Prostate gland (tissue), 2 donors: ENCODE results near the gene COL23A1.
A peak's percentile ranks its signal among the peaks of the same experiment; 100 is the strongest.

Source experiments
- CTCF ChIP-seq, 4 experiments: fragments of 200-600 bp in 2 of 4; fragments of 450-650 bp in 2 of 4; sonication (generic) in 2 of 4; IDR thresholded peaks; 1 replicate in 3 of 4; 2 replicates in 1 of 4; pipeline ENCODE4 v1.5.1; 2016 to 2019; ENCODE audit warnings: antibody characterized with exemption in 4 of 4, mild to moderate bottlenecking in 2 of 4, moderate library complexity in 2 of 4
- POLR2AphosphoS5 ChIP-seq: sonication (generic); formaldehyde crosslinking; IDR thresholded peaks from one replicate; pipeline ENCODE4 v1.6.1; 2017; ENCODE audit warnings: antibody characterized with exemption

GRCh38 chr5:178207183-178207916 is 382.8 kb downstream of the COL23A1 start:
- TF ChIP-seq POLR2AphosphoS5 (peak; percentile 87), CTCF (IDR thresholded peaks at IDR 0.05) (no peak)
